Osteoblast (primary cell): ENCODE results near the gene MEX3B. TPM values are rescaled to one million over a fixed set of nuclear protein-coding genes. Genes with fewer than 3 reads are reported as not detected.
A peak's percentile ranks its signal among the peaks of the same experiment; 100 is the strongest.

Experiments used
- DNase-seq: peaks from one replicate; pipeline ENCODE4 v3.0.0; 2011; ENCODE audit warnings: low spot score, mixed read lengths; ENCODE audit not compliant: insufficient read length; ENCODE audit errors: missing footprints
- H2AFZ ChIP-seq: 2 replicates; pipeline ENCODE4 v1.6.0; 2011; ENCODE audit warnings: mild to moderate bottlenecking, low read length
- H3K27ac ChIP-seq: 2 replicates; pipeline ENCODE4 v1.5.1; 2011; ENCODE audit warnings: mild to moderate bottlenecking, low read depth, low read length, moderate library complexity
- H3K27me3 ChIP-seq: 2 replicates; pipeline ENCODE4 v1.6.0; 2012; ENCODE audit warnings: mild to moderate bottlenecking, control low read depth, inconsistent platforms, low read length, moderate library complexity; ENCODE audit not compliant: insufficient read depth
- H3K36me3 ChIP-seq: 2 replicates; pipeline ENCODE4 v1.5.1; 2011; ENCODE audit warnings: mild to moderate bottlenecking, low read length, control low read depth, moderate library complexity; ENCODE audit not compliant: insufficient read depth
- H3K4me1 ChIP-seq: 2 replicates; pipeline ENCODE4 v1.5.1; 2011; ENCODE audit warnings: mild to moderate bottlenecking, low read length, control low read depth, moderate library complexity; ENCODE audit not compliant: insufficient read depth
- H3K4me2 ChIP-seq: 2 replicates; pipeline ENCODE4 v1.6.0; 2011; ENCODE audit warnings: mild to moderate bottlenecking, low read length; ENCODE audit not compliant: insufficient read depth
- H3K4me3 ChIP-seq: fragments of 200-600 bp; sonication (generic); 3 replicates; pipeline ENCODE4 v1.5.1; 2012; ENCODE audit warnings: mild to moderate bottlenecking, low read length, inconsistent platforms; ENCODE audit not compliant: insufficient read depth
- H3K79me2 ChIP-seq: 2 replicates; pipeline ENCODE4 v1.6.0; 2012; ENCODE audit warnings: mild to moderate bottlenecking, low read length, control low read depth, inconsistent platforms; ENCODE audit not compliant: insufficient read depth
- H3K9me3 ChIP-seq: 2 replicates; pipeline ENCODE4 v1.5.1; 2011; ENCODE audit warnings: low read depth, low read length, control low read depth
- H4K20me1 ChIP-seq: 2 replicates; pipeline ENCODE4 v1.6.0; 2012; ENCODE audit warnings: mild to moderate bottlenecking, low read length, control low read depth; ENCODE audit not compliant: insufficient read depth
- total RNA-seq: library from RNA; depleted of rRNA; stranded (reverse); fragments of >200 nt; gene quantifications from 2 replicates; pipeline ENCODE4 v1.2.3, GENCODE V29; 2012
- TF ChIP-seq, protein P1 (sequence below): IDR thresholded peaks from 2 replicates; pipeline ENCODE4 v1.5.1; 2011; ENCODE audit warnings: mild to moderate bottlenecking, low read depth, low read length, moderate library complexity; ENCODE audit errors: extremely low read depth

MEX3B gene
- 11.2 and 15.2 TPM in 2 replicates for total RNA-seq

DNA sequence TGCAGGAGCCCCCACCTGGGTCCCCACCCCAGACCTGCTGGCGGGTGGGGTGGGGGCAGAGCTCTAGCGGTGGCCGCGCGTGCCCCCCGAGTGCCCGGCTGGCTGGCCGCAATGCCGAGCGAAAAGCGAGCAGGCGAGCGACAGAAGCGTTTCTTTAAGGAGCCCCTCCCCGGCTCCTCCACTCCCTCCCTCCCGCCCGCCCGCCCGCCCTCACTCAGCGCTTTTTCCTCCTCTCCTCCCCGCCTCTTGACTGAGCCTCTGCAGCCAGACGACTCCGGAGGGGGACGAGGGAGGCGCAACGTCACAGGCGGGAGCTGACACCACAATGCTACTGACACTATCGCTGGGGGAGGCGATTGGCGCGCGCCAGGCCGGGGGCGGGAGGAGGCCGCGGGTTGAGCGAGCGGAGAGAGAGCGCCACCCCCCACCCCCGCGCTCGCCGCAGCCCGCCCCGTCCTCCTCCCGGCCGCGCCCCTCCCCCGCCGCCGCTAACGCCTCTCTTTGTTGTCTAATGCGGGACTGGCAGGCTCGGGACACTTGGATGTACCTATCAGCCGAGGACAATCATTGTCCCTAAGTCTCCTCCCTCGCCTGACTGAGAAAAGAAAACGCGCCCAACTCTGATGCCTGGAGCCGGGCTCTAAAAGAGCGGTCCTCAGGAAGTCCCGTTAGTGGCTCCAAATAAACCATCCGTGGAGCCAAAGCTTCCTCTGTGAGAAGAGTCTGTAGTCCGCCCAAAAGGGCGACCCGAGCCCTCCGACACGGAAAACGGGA, at the start of gene MEX3B:
MEX3B (minus strand) TSS at position 127 of the 774 bp plus-strand sequence. CDS start 313 bp downstream, outside the sequence.
- peak; percentile 99 for DNase-seq
- TF ChIP-seq, protein P1, sequence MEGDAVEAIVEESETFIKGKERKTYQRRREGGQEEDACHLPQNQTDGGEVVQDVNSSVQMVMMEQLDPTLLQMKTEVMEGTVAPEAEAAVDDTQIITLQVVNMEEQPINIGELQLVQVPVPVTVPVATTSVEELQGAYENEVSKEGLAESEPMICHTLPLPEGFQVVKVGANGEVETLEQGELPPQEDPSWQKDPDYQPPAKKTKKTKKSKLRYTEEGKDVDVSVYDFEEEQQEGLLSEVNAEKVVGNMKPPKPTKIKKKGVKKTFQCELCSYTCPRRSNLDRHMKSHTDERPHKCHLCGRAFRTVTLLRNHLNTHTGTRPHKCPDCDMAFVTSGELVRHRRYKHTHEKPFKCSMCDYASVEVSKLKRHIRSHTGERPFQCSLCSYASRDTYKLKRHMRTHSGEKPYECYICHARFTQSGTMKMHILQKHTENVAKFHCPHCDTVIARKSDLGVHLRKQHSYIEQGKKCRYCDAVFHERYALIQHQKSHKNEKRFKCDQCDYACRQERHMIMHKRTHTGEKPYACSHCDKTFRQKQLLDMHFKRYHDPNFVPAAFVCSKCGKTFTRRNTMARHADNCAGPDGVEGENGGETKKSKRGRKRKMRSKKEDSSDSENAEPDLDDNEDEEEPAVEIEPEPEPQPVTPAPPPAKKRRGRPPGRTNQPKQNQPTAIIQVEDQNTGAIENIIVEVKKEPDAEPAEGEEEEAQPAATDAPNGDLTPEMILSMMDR, result no peak
- Histone ChIP-seq H3K4me2 (peak within 1 kb of the TSS; percentile 95), H3K36me3 (peaks cover 3% of the 10 kb centered on the region), H3K4me3 (peak within 1 kb of the TSS; percentile 92), H2AFZ (peak within 1 kb of the TSS; percentile 97), H3K4me1 (peaks cover 4% of the 10 kb centered on the region), H3K27ac (peak within 1 kb of the TSS; percentile 83), H3K79me2 (peaks cover 19% of the 10 kb centered on the region), H3K9me3 (no peaks in the 10 kb centered on the region), H4K20me1 (peaks cover 12% of the 10 kb centered on the region), H3K27me3 (peaks cover 26% of the 10 kb centered on the region)

DNA sequence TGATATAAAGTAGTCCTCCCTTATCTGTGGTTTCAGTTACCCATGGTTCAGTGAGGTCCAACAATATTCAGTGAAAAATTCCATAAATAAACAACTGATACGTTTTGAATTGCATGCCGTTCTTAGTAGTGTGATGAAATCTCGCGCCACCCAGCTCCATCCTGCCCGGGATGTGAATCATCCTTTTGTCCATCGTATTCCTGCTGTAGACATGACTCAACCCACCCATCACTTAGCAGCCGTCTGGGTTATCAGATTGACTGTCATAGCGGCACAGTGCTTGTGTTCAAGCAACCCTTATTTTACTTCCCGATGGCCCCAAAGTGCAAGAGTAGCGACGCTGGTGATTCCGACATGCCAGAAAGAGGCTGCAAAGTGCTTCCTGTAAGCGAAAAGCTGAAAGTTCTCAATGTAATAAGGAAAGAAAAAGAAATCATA, 48.0 kb upstream of the MEX3B start:
- Histone ChIP-seq H2AFZ (peak overlapping the region; percentile 62), H3K36me3 (no peaks in the 10 kb centered on the region), H3K27ac (peak overlapping the region; percentile 40), H3K4me3 (peak overlapping the region; percentile 36), H3K9me3 (no peaks in the 10 kb centered on the region), H4K20me1 (no peaks in the 10 kb centered on the region), H3K4me1 (peaks cover 4% of the 10 kb centered on the region), H3K4me2 (peak overlapping the region; percentile 68), H3K27me3 (no peaks in the 10 kb centered on the region), H3K79me2 (peaks cover 2% of the 10 kb centered on the region)
- DNase-seq, result peak; percentile 89
- TF ChIP-seq, protein P1, result no peak

DNA sequence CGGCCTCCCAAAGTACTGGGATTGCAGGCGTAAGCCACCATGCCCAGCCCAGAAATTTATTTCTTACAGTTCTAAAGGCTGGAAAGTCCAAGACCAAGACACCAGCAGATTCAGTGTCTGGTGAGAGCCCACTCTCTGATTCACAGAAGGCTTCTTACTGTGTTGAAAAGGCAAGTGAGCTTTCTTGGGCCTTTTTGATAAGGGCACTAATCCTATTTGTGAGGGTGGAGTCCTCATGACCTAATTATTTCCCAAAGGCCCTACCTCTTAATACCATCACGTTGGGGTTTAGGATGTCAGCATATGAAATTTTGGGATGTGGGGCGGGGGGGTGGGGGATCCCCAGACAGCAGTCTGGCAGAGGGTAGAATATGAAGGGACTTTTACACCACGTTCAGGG, 47.5 kb upstream of the MEX3B start:
- H3K9me3 ChIP-seq, result no peaks in the 10 kb centered on the region
- peaks cover 4% of the 10 kb centered on the region for H3K4me1 ChIP-seq
- no peak overlapping the region for H3K4me2 ChIP-seq
- H4K20me1 ChIP-seq, result no peaks in the 10 kb centered on the region
- no peak for DNase-seq
- H3K36me3 ChIP-seq, result no peaks in the 10 kb centered on the region
- TF ChIP-seq, protein P1, result no peak
- peaks cover 2% of the 10 kb centered on the region for H3K79me2 ChIP-seq
- H3K27ac ChIP-seq, result peak overlapping the region; percentile 40
- no peaks in the 10 kb centered on the region for H3K27me3 ChIP-seq
- no peak overlapping the region for H3K4me3 ChIP-seq
- no peak overlapping the region for H2AFZ ChIP-seq

DNA sequence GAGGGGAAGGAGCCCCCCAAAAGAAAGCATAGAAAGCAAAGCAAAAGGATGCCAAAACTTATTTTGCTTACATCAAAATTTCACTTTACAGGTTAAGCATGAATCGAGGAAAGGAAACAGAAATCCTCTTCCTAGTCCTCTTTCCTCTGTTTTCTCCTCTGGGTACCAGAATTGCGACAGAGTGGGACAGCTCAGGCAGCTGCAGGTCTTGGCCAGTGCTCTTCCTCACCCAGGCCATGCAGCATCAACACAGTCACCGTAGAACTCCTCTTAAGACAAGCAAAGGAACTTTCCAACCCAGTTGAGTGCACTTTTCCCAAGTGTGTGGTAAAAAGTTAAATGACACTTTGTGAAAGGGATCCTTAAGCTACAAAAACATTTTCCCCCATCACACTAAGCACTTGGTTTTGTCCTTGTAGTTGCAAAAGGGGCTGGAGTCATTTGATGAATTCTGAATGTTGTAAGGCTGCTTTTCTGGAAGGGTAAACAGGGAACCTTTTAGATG, 45.9 kb upstream of the MEX3B start:
- no peaks in the 10 kb centered on the region for H4K20me1 ChIP-seq
- TF ChIP-seq, protein P1, result no peak
- no peak overlapping the region for H2AFZ ChIP-seq
- no peaks in the 10 kb centered on the region for H3K36me3 ChIP-seq
- no peak overlapping the region for H3K27ac ChIP-seq
- H3K4me1 ChIP-seq, result peaks cover 4% of the 10 kb centered on the region
- H3K79me2 ChIP-seq, result peaks cover 2% of the 10 kb centered on the region
- H3K4me2 ChIP-seq, result no peak overlapping the region
- H3K9me3 ChIP-seq, result no peaks in the 10 kb centered on the region
- DNase-seq, result no peak
- no peaks in the 10 kb centered on the region for H3K27me3 ChIP-seq
- H3K4me3 ChIP-seq, result no peak overlapping the region
